Heart left ventricle (tissue), 13 donors: ENCODE measurements around the gene C2orf68.

Experiments
- CTCF ChIP-seq, 12 donors: fragments of 200-600 bp; sonication (generic) in 4 of 12; IDR thresholded peaks; one replicate each; pipeline versions ENCODE4 v1.5.0 to v1.8.0; 2018 to 2022; ENCODE audit warnings: antibody characterized with exemption in 12 of 12, mild to moderate bottlenecking in 5 of 12
- POLR2A ChIP-seq, 2 donors: fragments of 450-650 bp; IDR thresholded peaks; one replicate each; pipeline ENCODE4 v1.6.1; 2017; ENCODE audit warnings: antibody characterized with exemption in 2 of 2, mild to moderate bottlenecking in 2 of 2, moderate library complexity in 2 of 2
- donor health status: ischemic (EF 13 %, LVEDD 7.1; RV severe dilation, severe dysfunction).
- donor health status: DM: no; HTN: yes; CAD: no.
- donor health status: DM: no; HTN: no; CAD: no.
- donor health status: ischemic (EF 25% LVEDD 6.9; RV normal size, moderate dysfunction).
- donor health status: ischemic (EF 25% LVEDD 5.7; RV mildly dilated, moderate dysfunction).
- donor health status: ischemic (EF 35%, LVEDD 5.7; RV mildly dilated, moderate dysfunction).
- donor health status: nonischemic (EF 11% LVEDD 7.7; RV severe dilation, severe dysfunction).
- donor health status: DM: yes; HTN: yes; CAD: no.
- donor health status: PGD.
- donor health status: ischemic (EF 29% LVEDD 5.4; RV normal size, mild dysfunction).
- donor health status: nonischemic (EF 23%, LVEDD 6.1; RV moderate dilation, normal function).

GRCh38 chr2:85557130-85557529, 54.7 kb downstream of the C2orf68 start:
- no peak for TF ChIP-seq CTCF (IDR thresholded peaks at IDR 0.05)
- TF ChIP-seq POLR2A (IDR thresholded peaks at IDR 0.05): no peak
